SK-N-SH (cell line): ENCODE data around the gene KPNA4. TPM values are rescaled to one million over a fixed set of nuclear protein-coding genes. Genes with fewer than 3 reads are reported as not detected.

Experiments
- CTCF ChIA-PET: fragments of 300-600, 350-600 bp; formaldehyde crosslinking; extraction: SDS; loops from one replicate; lab custom pipeline; 2021; lab: Yijun Ruan, JAX
- POLR2A ChIA-PET: fragments of 350-600 bp; sonication (Branson Sonifier 250); formaldehyde crosslinking; extraction: SDS; loops from one replicate; lab custom pipeline; 2020; ENCODE audit warnings: antibody characterized with exemption, inconsistent platforms; lab: Yijun Ruan, JAX
- DNase-seq: peaks from one replicate; pipeline ENCODE4 v3.0.0; 2012
- H2AFZ ChIP-seq: fragments of 200-600 bp; sonication (generic); 2 replicates; pipeline ENCODE4 v1.8.1; 2016; ENCODE audit warnings: antibody characterized with exemption, mild to moderate bottlenecking, low read depth
- H3F3A ChIP-seq: fragments of 200-600 bp; sonication (generic); replicated peaks from 2 replicates; pipeline ENCODE3; 2016; ENCODE audit warnings: antibody characterized with exemption, mild to moderate bottlenecking; ENCODE audit not compliant: insufficient read depth
- H3K27ac ChIP-seq, 2 experiments: fragments of 200-500 bp in 1 of 2; fragments of 200-600 bp in 1 of 2; sonication (Bioruptor generic) in 1 of 2; sonication (generic), shearing (Covaris generic) in 1 of 2; 2 replicates each; pipeline versions ENCODE4 v1.5.1 to v1.6.1; 2014 to 2016; ENCODE audit warnings: low read depth in 2 of 2, inconsistent platforms in 1 of 2, low read length in 1 of 2, mild to moderate bottlenecking in 1 of 2, mixed read lengths in 1 of 2
- H3K27me3 ChIP-seq: fragments of 200-600 bp; sonication (generic), shearing (Covaris generic); 2 replicates; pipeline ENCODE4 v1.6.1; 2016; ENCODE audit warnings: mixed run types; ENCODE audit not compliant: insufficient read depth
- H3K36me3 ChIP-seq, 2 experiments: fragments of 200-500 bp in 1 of 2; fragments of 200-600 bp in 1 of 2; sonication (Bioruptor generic) in 1 of 2; sonication (generic) in 1 of 2; replicated peaks in 1 of 2; 2 replicates each; pipeline versions ENCODE3 to v1.5.1; 2014 to 2016; ENCODE audit warnings: low read length in 1 of 2, mild to moderate bottlenecking in 1 of 2; ENCODE audit not compliant: insufficient read depth in 2 of 2, control insufficient read depth in 1 of 2
- H3K4me1 ChIP-seq, 2 experiments: fragments of 200-500 bp in 1 of 2; fragments of 200-600 bp in 1 of 2; sonication (Bioruptor generic) in 1 of 2; sonication (generic), shearing (Covaris generic) in 1 of 2; 2 replicates each; pipeline versions ENCODE4 v1.5.1 to v1.6.1; 2014 to 2016; ENCODE audit warnings: low read depth in 1 of 2, low read length in 1 of 2, mixed run types in 1 of 2; ENCODE audit not compliant: insufficient read depth in 2 of 2, control insufficient read depth in 1 of 2
- H3K4me2 ChIP-seq: fragments of 200-600 bp; sonication (generic), shearing (Covaris generic); 2 replicates; pipeline ENCODE4 v1.6.1; 2017; ENCODE audit warnings: mixed run types
- H3K4me3 ChIP-seq, 2 experiments: fragments of 200-500 bp in 1 of 2; fragments of 200-600 bp in 1 of 2; sonication (Bioruptor generic) in 1 of 2; sonication (generic), shearing (Covaris generic) in 1 of 2; 2 replicates each; pipeline versions ENCODE4 v1.5.1 to v1.8.1; 2014 to 2016; ENCODE audit warnings: low read depth in 2 of 2, inconsistent platforms in 1 of 2, low read length in 1 of 2, mild to moderate bottlenecking in 1 of 2, mixed read lengths in 1 of 2, moderate library complexity in 1 of 2
- H3K79me2 ChIP-seq: fragments of 200-600 bp; sonication (generic); 2 replicates; pipeline ENCODE4 v1.8.1; 2017; ENCODE audit warnings: mild to moderate bottlenecking; ENCODE audit not compliant: insufficient read depth
- H3K9ac ChIP-seq: fragments of 200-600 bp; sonication (generic); 2 replicates; pipeline ENCODE4 v1.6.1; 2017; ENCODE audit warnings: mixed run types
- H3K9me2 ChIP-seq: fragments of 200-600 bp; sonication (generic); 2 replicates; pipeline ENCODE4 v1.6.1; 2017; ENCODE audit warnings: mixed run types
- H3K9me3 ChIP-seq: fragments of 200-600 bp; sonication (generic); 2 replicates; pipeline ENCODE4 v1.6.1; 2017; ENCODE audit warnings: mixed run types, mild to moderate bottlenecking, moderate library complexity
- H4K20me1 ChIP-seq: fragments of 200-600 bp; sonication (generic); 2 replicates; pipeline ENCODE4 v1.6.1; 2017; ENCODE audit warnings: mild to moderate bottlenecking, mixed run types; ENCODE audit not compliant: insufficient read depth
- CHD2 ChIP-seq: fragments of 150-350 bp; IDR thresholded peaks from 2 replicates; pipeline ENCODE4 v1.6.1; 2018; ENCODE audit warnings: low read length; ENCODE audit not compliant: partially characterized antibody
- ELF1 ChIP-seq: IDR thresholded peaks from 2 replicates; pipeline ENCODE4 v1.4.0; 2012
- EP300 ChIP-seq, 2 experiments: IDR thresholded peaks; 2 replicates each; pipeline versions ENCODE4 v1.4.0 to v1.6.1; 2012; ENCODE audit warnings: borderline replicate concordance in 1 of 2, low read depth in 1 of 2, low read length in 1 of 2
- FOXJ3 ChIP-seq: sonication (generic); formaldehyde crosslinking; IDR thresholded peaks from 2 replicates; pipeline ENCODE4 v1.5.1; 2020; ENCODE audit warnings: mild to moderate bottlenecking, missing genetic modification reagents
- FOXM1 ChIP-seq: IDR thresholded peaks from 2 replicates; pipeline ENCODE4 v1.4.0; 2012; ENCODE audit warnings: low read depth, mild to moderate bottlenecking
- IRF3 ChIP-seq: fragments of 150-350 bp; IDR thresholded peaks from 2 replicates; pipeline ENCODE4 v1.6.1; 2016; ENCODE audit warnings: mild to moderate bottlenecking, low read depth, low read length
- JUND ChIP-seq: IDR thresholded peaks from 2 replicates; pipeline ENCODE4 v1.4.0; 2012
- RCOR1 ChIP-seq: fragments of 150-350 bp; IDR thresholded peaks from 2 replicates; pipeline ENCODE4 v1.6.1; 2017; ENCODE audit warnings: antibody characterized with exemption, low read length
- RXRA ChIP-seq: IDR thresholded peaks from 2 replicates; pipeline ENCODE4 v1.4.0; 2012; ENCODE audit warnings: low read depth, mild to moderate bottlenecking, borderline replicate concordance
- SIN3A ChIP-seq: IDR thresholded peaks from 2 replicates; pipeline ENCODE4 v1.6.1; 2012; ENCODE audit warnings: low read depth, mild to moderate bottlenecking, low read length, moderate library complexity, borderline replicate concordance
- TCF12 ChIP-seq: IDR thresholded peaks from 2 replicates; pipeline ENCODE4 v1.4.0; 2012
- TEAD4 ChIP-seq: IDR thresholded peaks from 2 replicates; pipeline ENCODE4 v1.4.0; 2012; ENCODE audit warnings: mild to moderate bottlenecking, borderline replicate concordance; ENCODE audit not compliant: insufficient read depth
- USF1 ChIP-seq: IDR thresholded peaks from 2 replicates; pipeline ENCODE4 v1.4.0; 2012; ENCODE audit warnings: low read depth, borderline replicate concordance
- USF2 ChIP-seq: fragments of 150-350 bp; IDR thresholded peaks from 2 replicates; pipeline ENCODE4 v1.6.1; 2017; ENCODE audit warnings: antibody characterized with exemption, low read length, low read depth, borderline replicate concordance
- WGBS: methylation state at CpG from one replicate; pipeline ENCODE4 v1.1.6; 2017; ENCODE audit warnings: low lambda C conversion rate; 5-methylcytosine and 5-hydroxymethylcytosine counted together
- polyA plus RNA-seq, 3 experiments: library from polyadenylated mRNA; depleted of rRNA; stranded (reverse); fragments of >200 nt; gene quantifications; 2 replicates each; pipeline ENCODE4 v1.2.3, GENCODE V29; 2012
- TF ChIP-seq, protein P1 (sequence below): fragments of 200-600 bp; sonication (generic); IDR thresholded peaks from 2 replicates; pipeline ENCODE4 v1.6.1; 2017; ENCODE audit warnings: antibody characterized with exemption, mild to moderate bottlenecking, moderate library complexity
- TF ChIP-seq, protein P2 (sequence below): IDR thresholded peaks from 2 replicates; pipeline ENCODE4; 2012

KPNA4 gene
- polyA plus RNA-seq, 1 of the 3 experiments (the other 2 are of a cell fraction), result 7.4 TPM

GRCh38 chr3:160556141-160556540, 9.2 kb downstream of the KPNA4 start (continued):
- no peak for TF ChIP-seq CHD2
- no peak for TF ChIP-seq RXRA
- no peak for TF ChIP-seq RCOR1
- no peak for TF ChIP-seq TEAD4
- TF ChIP-seq IRF3, result no peak
- no peak for TF ChIP-seq JUND
- TF ChIP-seq, protein P1, sequence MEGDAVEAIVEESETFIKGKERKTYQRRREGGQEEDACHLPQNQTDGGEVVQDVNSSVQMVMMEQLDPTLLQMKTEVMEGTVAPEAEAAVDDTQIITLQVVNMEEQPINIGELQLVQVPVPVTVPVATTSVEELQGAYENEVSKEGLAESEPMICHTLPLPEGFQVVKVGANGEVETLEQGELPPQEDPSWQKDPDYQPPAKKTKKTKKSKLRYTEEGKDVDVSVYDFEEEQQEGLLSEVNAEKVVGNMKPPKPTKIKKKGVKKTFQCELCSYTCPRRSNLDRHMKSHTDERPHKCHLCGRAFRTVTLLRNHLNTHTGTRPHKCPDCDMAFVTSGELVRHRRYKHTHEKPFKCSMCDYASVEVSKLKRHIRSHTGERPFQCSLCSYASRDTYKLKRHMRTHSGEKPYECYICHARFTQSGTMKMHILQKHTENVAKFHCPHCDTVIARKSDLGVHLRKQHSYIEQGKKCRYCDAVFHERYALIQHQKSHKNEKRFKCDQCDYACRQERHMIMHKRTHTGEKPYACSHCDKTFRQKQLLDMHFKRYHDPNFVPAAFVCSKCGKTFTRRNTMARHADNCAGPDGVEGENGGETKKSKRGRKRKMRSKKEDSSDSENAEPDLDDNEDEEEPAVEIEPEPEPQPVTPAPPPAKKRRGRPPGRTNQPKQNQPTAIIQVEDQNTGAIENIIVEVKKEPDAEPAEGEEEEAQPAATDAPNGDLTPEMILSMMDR, result no peak

GRCh38 chr3:160554980-160555379, 10.4 kb downstream of the KPNA4 start:
- Histone ChIP-seq H3K9me3 (no peaks in the 10 kb centered on the region; the same call in 1 of the 2 replicates), H3K27me3 (no peaks in the 10 kb centered on the region), H3K4me1 (peaks cover 0 to 8% of the 10 kb centered on the region in 2 experiments; a peak in 3 of 4 replicates), H4K20me1 (peaks cover 90% of the 10 kb centered on the region), H3K79me2 (peaks cover 100% of the 10 kb centered on the region)
- TF ChIP-seq USF2 (no peak), FOXM1 (no peak), EP300 (IDR thresholded peaks at IDR 0.05; ENCODE audit: borderline replicate concordance in 1 of 2, low read depth in 1 of 2, low read length in 1 of 2) (no peak), SIN3A (no peak), ELF1 (no peak), TCF12 (no peak), CHD2 (no peak), FOXJ3 (CRISPR knock-in tag) (no peak), RXRA (no peak), USF1 (no peak), TEAD4 (no peak)
- TF ChIP-seq, protein P1, result no peak
- TF ChIP-seq, protein P2, sequence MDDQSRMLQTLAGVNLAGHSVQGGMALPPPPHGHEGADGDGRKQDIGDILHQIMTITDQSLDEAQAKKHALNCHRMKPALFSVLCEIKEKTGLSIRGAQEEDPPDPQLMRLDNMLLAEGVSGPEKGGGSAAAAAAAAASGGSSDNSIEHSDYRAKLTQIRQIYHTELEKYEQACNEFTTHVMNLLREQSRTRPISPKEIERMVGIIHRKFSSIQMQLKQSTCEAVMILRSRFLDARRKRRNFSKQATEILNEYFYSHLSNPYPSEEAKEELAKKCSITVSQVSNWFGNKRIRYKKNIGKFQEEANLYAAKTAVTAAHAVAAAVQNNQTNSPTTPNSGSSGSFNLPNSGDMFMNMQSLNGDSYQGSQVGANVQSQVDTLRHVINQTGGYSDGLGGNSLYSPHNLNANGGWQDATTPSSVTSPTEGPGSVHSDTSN, result no peak
- TF ChIP-seq, all 33 proteins: peak for 0
- peaks cover 13 to 23% of the 10 kb centered on the region in 2 experiments for H3K36me3 ChIP-seq
- H3K9me2 ChIP-seq, result no peaks in the 10 kb centered on the region
- H3K4me2 ChIP-seq, result no peak overlapping the region
- ChIA-PET POLR2A (no interaction called here), CTCF (no interaction called here)
- no peak for DNase-seq
- no peak overlapping the region for H2AFZ ChIP-seq
- no peak overlapping the region for H3K27ac ChIP-seq
- peaks cover 6% of the 10 kb centered on the region for H3F3A ChIP-seq
- no peak overlapping the region for H3K4me3 ChIP-seq
- H3K9ac ChIP-seq, result no peak overlapping the region
- 100% methylated on average over 3 of the region's 3 CpGs for WGBS
